ENCODE data around the gene SEC14L1. TPM values are rescaled to one million over a fixed set of nuclear protein-coding genes. Genes with fewer than 3 reads are reported as not detected.

The SEC14L1 gene
- total RNA-seq, 2 donors from 2014 or later: 96.6 to 140 TPM

DNA sequence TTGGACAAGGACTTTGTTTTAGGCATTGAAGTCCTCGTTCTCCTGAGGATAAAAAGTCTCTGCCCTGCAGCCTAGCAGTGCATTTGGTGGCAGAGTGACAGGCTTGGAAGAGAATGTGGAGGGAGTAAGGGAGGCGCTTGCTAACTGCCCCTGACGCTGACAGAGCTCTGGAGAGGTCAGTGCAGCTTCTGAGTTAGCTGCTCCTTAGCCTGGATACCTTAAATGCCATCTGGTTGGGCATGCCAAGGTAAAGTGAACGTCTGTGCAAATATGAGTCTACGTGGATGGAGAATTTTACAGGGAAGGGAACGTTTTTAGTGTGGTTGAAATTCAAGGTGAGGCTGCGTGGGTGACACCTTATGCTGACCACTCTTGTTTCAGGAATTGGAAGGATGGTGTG, 44.4 kb downstream of the SEC14L1 start:
- H3K36me3 Mint-ChIP-seq (ENCODE audit: low read depth): no peaks in the 10 kb centered on the region
- no peak overlapping the region for H3K4me3 Mint-ChIP-seq
- DNase-seq: no peak
- H3K27ac Mint-ChIP-seq: no peak overlapping the region
- no peak for ATAC-seq
- no peaks in the 10 kb centered on the region for H3K27me3 Mint-ChIP-seq
- H3K4me1 Mint-ChIP-seq: peaks cover 36% of the 10 kb centered on the region
- H3K9me3 ChIP-seq (ENCODE audit: control insufficient read depth, low read length, poor library complexity, severe bottlenecking): no peaks in the 10 kb centered on the region

DNA sequence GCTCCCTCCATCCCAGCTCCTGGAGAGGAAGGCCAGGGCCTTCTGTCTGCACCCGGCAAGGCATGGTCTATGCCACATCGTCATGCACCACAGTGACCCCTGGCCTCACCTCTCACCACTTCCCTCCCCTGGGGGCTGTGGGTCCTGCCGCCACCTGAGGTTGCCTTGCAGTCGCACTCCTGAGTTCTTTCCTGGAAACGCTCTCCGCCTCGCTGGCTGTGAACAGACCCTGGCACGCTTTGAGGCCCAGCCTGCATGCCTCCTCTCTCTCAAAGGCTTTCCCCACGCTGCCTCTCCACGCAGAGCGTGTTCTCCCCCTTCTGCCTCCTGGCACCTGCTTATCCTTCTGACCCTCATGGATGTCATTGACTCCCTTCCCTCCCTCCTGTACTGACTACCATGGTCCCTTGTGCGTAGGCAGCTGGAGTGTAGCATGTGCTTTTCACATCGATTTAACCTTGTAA, 45.4 kb downstream of the SEC14L1 start:
- H3K9me3 ChIP-seq (ENCODE audit: control insufficient read depth, low read length, poor library complexity, severe bottlenecking): no peaks in the 10 kb centered on the region
- H3K4me1 Mint-ChIP-seq: peaks cover 37% of the 10 kb centered on the region
- H3K36me3 Mint-ChIP-seq (ENCODE audit: low read depth): peaks cover 5% of the 10 kb centered on the region
- no peak overlapping the region for H3K27ac Mint-ChIP-seq
- H3K27me3 Mint-ChIP-seq: no peaks in the 10 kb centered on the region
- DNase-seq (no peak), ATAC-seq (peak; percentile 15)
- H3K4me3 Mint-ChIP-seq: no peak overlapping the region

DNA sequence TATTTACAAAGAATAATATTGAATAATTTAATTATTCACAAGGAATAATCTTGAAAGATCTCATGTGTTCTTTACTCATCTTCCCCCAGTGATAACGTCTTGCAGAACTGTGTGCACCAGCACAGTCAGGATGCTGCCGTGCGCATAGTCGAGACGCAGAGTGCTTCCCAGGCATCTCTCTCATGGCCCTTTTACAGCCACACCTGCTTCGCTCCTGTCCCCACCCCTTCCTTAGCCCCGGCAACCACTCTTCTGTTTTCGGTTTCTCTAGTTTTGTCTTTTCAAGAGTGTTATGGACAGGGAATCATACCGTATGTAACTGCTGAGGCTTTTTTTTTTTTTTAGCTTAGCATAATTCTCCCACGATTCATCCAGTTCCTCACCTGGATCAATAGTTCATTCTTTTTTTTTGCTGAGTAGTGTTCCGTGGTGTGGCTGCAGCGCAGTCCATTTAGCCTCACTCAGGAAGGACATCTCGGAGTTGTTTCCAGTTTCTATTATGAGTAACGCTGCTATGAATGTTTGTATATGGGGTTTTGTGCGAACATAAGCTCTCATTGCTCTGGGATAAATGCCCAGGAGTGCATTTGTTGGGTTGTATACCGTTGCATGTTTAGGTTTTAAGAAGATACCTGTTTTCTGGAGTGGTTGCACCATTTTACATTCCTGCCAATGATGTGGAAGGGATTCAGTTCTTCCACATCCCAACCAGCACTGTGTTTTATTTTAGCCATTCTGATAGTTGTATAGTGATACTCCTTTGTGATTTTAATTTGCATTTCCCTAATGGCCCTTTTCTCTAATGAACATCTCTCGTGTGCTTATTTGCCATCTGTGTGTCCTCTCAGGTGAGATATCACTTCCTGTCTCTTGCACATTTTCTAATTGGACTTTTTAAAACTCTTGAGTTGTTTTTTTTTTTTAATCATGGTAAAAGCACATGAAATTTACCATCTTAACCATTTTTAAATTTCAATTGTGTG, 47.6 kb downstream of the SEC14L1 start:
- Mint-ChIP-seq H3K4me3 (peak overlapping the region; percentile 71), H3K4me1 (peaks cover 22% of the 10 kb centered on the region), H3K27me3 (no peaks in the 10 kb centered on the region), H3K36me3 (ENCODE audit: low read depth) (peaks cover 20% of the 10 kb centered on the region), H3K27ac (peak overlapping the region; percentile 77)
- no peaks in the 10 kb centered on the region for H3K9me3 ChIP-seq (ENCODE audit: control insufficient read depth, low read length, poor library complexity, severe bottlenecking)
- ATAC-seq: peak; percentile 60
- no peak for DNase-seq

DNA sequence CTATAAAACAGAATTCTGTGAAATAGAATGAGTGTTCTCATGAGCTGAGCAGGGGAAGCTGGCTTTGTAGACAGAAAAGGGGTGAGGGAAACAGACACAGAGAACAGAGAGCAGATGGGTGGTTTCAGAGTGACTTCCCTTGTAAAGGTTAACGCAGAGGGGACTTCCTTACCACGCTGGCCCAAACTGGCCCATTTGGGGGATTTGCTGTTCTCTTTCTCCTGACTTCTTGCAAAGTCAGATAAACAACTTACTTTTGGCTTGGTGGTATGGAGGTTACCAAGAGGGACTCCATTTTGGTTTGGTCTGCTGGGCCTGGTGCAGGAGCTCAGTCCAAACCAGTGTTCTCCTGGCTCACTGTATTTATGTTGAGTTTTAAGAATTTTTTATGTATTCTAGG, 48.4 kb downstream of the SEC14L1 start:
- Mint-ChIP-seq H3K4me1 (peaks cover 23% of the 10 kb centered on the region), H3K27ac (peak overlapping the region; percentile 77), H3K4me3 (peak overlapping the region; percentile 71), H3K27me3 (no peaks in the 10 kb centered on the region), H3K36me3 (ENCODE audit: low read depth) (peaks cover 20% of the 10 kb centered on the region)
- DNase-seq (no peak), ATAC-seq (peak; percentile 76)
- H3K9me3 ChIP-seq (ENCODE audit: control insufficient read depth, low read length, poor library complexity, severe bottlenecking): no peaks in the 10 kb centered on the region

DNA sequence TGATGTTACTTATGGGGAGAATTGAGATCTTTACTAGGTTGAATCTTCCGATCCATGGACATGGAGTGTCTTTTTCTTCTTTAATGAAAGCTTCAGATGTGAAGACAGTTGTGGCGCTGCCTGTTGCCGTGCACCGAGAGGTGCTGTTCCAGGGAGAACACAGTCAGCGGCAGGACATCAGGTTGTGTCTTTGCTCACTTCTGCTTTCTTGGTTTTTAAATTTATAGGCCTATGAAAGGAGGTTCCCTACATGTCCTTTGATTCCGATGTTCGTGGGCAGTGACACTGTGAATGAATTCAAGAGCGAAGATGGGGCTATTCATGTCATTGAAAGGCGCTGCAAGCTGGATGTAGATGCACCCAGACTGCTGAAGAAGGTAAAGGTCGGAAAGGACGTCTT, 49.8 kb downstream of the SEC14L1 start:
- no peak for DNase-seq
- Mint-ChIP-seq H3K36me3 (ENCODE audit: low read depth) (peaks cover 20% of the 10 kb centered on the region), H3K27ac (peak overlapping the region; percentile 77), H3K27me3 (no peaks in the 10 kb centered on the region), H3K4me1 (peaks cover 23% of the 10 kb centered on the region), H3K4me3 (peak overlapping the region; percentile 12)
- no peak for ATAC-seq
- H3K9me3 ChIP-seq (ENCODE audit: control insufficient read depth, low read length, poor library complexity, severe bottlenecking): no peaks in the 10 kb centered on the region

DNA sequence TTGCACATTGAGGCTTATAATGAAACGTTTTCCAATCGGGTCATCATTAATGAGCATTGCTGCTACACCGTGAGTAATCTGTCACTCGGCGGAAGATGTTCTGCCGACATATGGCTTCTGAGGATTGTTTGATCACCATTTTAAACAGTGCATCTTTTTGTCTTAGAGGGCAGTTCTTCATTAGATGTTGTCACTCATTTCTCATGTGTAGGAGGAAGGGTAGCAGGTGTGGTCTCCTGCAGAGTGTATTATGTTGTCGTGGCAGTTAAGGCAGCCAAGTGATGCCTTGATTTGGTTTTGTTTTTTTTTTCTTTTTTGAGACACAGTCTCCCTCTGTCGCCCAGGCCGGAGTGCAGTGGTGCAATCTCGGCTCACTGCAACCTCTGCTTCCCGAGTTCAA, 50.5 kb downstream of the SEC14L1 start:
- no peak overlapping the region for H3K4me3 Mint-ChIP-seq
- no peaks in the 10 kb centered on the region for H3K9me3 ChIP-seq (ENCODE audit: control insufficient read depth, low read length, poor library complexity, severe bottlenecking)
- peaks cover 20% of the 10 kb centered on the region for H3K36me3 Mint-ChIP-seq (ENCODE audit: low read depth)
- DNase-seq (no peak), ATAC-seq (no peak)
- no peak overlapping the region for H3K27ac Mint-ChIP-seq
- no peaks in the 10 kb centered on the region for H3K27me3 Mint-ChIP-seq
- peaks cover 23% of the 10 kb centered on the region for H3K4me1 Mint-ChIP-seq

DNA sequence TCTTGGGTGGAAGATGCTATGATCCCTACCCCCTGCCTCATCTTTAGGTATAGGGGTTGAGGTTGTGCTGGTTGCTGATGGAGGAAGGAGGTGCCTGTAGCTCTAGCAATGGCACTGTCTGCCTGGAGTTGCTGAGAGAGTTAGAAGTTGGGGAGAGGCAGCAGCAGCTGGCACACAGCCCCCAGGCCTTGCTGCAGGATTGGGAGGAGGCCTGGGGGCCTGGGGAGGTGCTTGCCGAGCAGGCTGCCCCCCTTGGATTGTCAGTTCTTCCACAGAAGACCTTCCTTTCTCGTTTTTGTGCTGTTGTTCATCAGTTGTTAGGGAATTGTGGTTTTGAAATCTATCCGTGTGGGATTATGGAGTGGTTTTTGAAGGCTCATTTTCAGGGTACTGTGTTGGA, 52.9 kb downstream of the SEC14L1 start:
- no peaks in the 10 kb centered on the region for H3K9me3 ChIP-seq (ENCODE audit: control insufficient read depth, low read length, poor library complexity, severe bottlenecking)
- DNase-seq (no peak), ATAC-seq (no peak)
- H3K27me3 Mint-ChIP-seq: no peaks in the 10 kb centered on the region
- peaks cover 20% of the 10 kb centered on the region for H3K36me3 Mint-ChIP-seq (ENCODE audit: low read depth)
- no peak overlapping the region for H3K4me3 Mint-ChIP-seq
- H3K27ac Mint-ChIP-seq: no peak overlapping the region
- H3K4me1 Mint-ChIP-seq: peaks cover 16% of the 10 kb centered on the region

DNA sequence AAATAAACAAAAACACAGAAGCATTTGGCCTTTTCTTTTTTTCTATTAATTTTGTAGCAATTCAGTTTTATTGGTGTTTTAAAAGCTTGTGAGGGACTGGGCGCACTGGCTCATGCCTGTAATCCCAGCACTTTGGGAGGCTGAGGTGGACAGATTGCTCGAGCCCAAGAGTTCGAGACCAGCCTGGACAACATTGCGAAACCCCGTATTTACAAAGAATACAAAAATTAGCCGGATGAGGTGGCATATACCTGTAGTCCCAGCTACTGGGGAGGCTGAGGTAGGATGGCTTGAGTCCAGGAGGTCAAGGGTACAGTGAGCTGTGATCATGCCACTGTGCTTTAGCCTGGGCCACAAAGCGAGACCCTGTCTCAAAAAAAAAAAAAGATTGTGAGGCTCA, 53.4 kb downstream of the SEC14L1 start:
- ATAC-seq: no peak

DNA sequence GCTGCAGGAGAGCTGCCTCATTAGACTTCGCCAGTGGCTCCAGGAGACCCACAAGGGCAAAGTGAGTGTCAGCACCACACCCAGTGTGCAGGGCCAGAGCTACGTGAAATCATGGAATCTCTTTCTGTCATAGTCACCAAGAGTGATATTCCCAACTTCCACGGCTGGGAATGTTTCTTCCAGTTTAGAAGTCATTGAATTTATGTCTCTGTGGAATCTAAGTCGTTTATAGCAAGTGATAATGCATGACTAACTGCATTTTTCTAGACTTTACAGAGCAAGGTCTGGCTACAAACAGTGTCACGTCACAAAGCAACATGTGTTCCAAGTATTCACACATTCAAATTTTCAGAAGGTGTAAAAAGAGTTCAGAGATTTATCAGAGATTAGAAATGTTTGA, 55.5 kb downstream of the SEC14L1 start:
- peaks cover 15% of the 10 kb centered on the region for H3K36me3 Mint-ChIP-seq (ENCODE audit: low read depth)

More for the DNA sequence above, 53.4 kb downstream of the SEC14L1 start:
- no peaks in the 10 kb centered on the region for H3K27me3 Mint-ChIP-seq
- no peak overlapping the region for H3K4me3 Mint-ChIP-seq
- no peaks in the 10 kb centered on the region for H3K9me3 ChIP-seq (ENCODE audit: control insufficient read depth, low read length, poor library complexity, severe bottlenecking)
- H3K36me3 Mint-ChIP-seq (ENCODE audit: low read depth): peaks cover 20% of the 10 kb centered on the region
- no peak for DNase-seq
- H3K27ac Mint-ChIP-seq: no peak overlapping the region
- H3K4me1 Mint-ChIP-seq: peaks cover 12% of the 10 kb centered on the region

DNA sequence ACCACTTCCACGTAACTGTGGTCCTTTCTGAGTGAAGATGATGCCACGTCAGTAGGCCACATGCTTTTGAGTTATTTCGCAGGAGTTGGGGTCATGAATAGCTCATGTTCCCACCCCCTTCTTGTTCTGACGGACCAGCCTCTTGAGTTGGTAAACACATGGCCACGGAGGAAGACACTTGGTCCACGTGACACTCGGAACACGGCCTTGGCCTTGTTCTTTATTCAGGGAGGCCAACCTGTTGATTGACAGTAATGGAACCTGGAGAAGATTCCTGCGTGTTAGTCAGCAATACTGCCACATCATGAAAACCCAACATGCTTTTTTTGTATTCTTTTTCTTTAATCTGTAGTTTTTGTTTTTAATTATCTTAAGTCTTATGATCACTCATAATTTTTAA, 56.3 kb downstream of the SEC14L1 start:
- no peaks in the 10 kb centered on the region for H3K27me3 Mint-ChIP-seq
- DNase-seq: no peak
- no peaks in the 10 kb centered on the region for H3K9me3 ChIP-seq (ENCODE audit: control insufficient read depth, low read length, poor library complexity, severe bottlenecking)

More for the DNA sequence above, 55.5 kb downstream of the SEC14L1 start:
- Mint-ChIP-seq H3K27me3 (no peaks in the 10 kb centered on the region), H3K4me3 (no peak overlapping the region), H3K4me1 (peaks cover 6% of the 10 kb centered on the region), H3K27ac (no peak overlapping the region)
- DNase-seq (no peak), ATAC-seq (no peak)
- H3K9me3 ChIP-seq (ENCODE audit: control insufficient read depth, low read length, poor library complexity, severe bottlenecking): no peaks in the 10 kb centered on the region

DNA sequence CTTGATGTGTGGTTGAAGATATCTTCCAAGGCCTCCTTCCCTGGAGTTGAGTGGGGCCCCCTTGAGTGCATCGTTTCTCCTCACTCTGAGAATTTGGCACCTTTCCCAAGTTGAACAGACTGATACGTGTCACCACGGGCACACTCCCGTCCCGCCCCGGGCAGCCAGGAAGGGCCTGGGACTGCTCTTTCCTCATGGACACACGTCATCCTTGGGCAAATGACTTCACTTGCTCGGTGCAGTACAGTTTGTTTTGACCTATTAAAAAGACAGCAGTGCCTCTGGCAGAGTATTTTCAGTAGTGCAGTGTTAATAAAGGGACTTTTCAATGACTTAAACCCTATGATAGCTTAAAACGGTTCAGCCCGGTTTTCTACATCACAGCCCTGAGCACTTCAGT, 59.9 kb downstream of the SEC14L1 start:
- ATAC-seq: no peak
- no peaks in the 10 kb centered on the region for H3K27me3 Mint-ChIP-seq
- H3K27ac Mint-ChIP-seq: no peak overlapping the region
- H3K9me3 ChIP-seq (ENCODE audit: control insufficient read depth, low read length, poor library complexity, severe bottlenecking): no peaks in the 10 kb centered on the region
- H3K4me1 Mint-ChIP-seq: no peaks in the 10 kb centered on the region
- H3K4me3 Mint-ChIP-seq: no peak overlapping the region
- DNase-seq: no peak
- H3K36me3 Mint-ChIP-seq (ENCODE audit: low read depth): no peaks in the 10 kb centered on the region

More for the DNA sequence above, 56.3 kb downstream of the SEC14L1 start:
- peaks cover 10% of the 10 kb centered on the region for H3K36me3 Mint-ChIP-seq (ENCODE audit: low read depth)
- H3K4me3 Mint-ChIP-seq: no peak overlapping the region
- H3K27ac Mint-ChIP-seq: no peak overlapping the region
- ATAC-seq: no peak
- H3K4me1 Mint-ChIP-seq: peaks cover 6% of the 10 kb centered on the region

DNA sequence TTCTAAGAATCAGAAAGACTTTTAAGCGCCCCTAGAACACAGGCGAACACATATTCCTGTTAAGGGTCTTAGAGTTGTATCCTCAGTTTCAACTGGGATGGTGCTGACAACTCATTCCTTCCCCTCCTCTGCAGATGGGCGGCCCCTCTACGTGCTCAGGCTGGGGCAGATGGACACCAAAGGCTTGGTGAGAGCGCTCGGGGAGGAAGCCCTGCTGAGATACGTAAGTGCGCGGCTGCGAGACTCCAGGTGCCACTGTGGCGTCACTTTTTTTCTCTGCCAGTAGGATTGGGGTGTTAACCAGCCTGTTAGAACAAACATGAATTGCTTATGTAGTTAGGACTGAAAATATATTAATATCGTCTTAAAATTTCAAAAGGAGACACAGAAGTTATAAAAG, 62.7 kb downstream of the SEC14L1 start:
- H3K4me3 Mint-ChIP-seq: no peak overlapping the region
- DNase-seq (no peak), ATAC-seq (no peak)
- peaks cover under 1% of the 10 kb centered on the region for H3K36me3 Mint-ChIP-seq (ENCODE audit: low read depth)
- H3K27ac Mint-ChIP-seq: no peak overlapping the region
- no peaks in the 10 kb centered on the region for H3K4me1 Mint-ChIP-seq
- H3K9me3 ChIP-seq (ENCODE audit: control insufficient read depth, low read length, poor library complexity, severe bottlenecking): no peaks in the 10 kb centered on the region
- no peaks in the 10 kb centered on the region for H3K27me3 Mint-ChIP-seq

DNA sequence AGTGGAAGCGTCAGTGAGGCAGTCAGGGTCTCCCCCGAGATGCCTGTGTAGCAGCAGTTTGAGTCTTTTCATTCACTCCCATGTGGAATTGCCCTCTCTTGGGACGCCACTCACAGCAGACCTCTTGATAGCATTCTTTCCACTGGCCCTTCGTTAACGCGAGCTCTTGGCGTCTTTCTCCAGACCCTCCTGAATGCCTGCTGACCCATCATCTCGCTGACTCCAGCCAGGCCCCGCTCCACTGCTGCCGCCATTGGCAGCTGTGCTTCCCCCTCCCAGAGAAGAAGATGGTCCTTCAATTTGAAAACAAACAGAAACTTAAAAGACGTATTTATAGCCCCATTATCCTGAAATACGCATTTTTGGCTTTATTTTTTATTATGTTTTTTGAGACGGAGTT, 63.1 kb downstream of the SEC14L1 start:
- H3K4me3 Mint-ChIP-seq: no peak overlapping the region
- no peaks in the 10 kb centered on the region for H3K9me3 ChIP-seq (ENCODE audit: control insufficient read depth, low read length, poor library complexity, severe bottlenecking)
- H3K27ac Mint-ChIP-seq: no peak overlapping the region
- ATAC-seq (no peak), DNase-seq (no peak)
- no peaks in the 10 kb centered on the region for H3K27me3 Mint-ChIP-seq
- H3K4me1 Mint-ChIP-seq: no peaks in the 10 kb centered on the region
- H3K36me3 Mint-ChIP-seq (ENCODE audit: low read depth): peaks cover 4% of the 10 kb centered on the region

DNA sequence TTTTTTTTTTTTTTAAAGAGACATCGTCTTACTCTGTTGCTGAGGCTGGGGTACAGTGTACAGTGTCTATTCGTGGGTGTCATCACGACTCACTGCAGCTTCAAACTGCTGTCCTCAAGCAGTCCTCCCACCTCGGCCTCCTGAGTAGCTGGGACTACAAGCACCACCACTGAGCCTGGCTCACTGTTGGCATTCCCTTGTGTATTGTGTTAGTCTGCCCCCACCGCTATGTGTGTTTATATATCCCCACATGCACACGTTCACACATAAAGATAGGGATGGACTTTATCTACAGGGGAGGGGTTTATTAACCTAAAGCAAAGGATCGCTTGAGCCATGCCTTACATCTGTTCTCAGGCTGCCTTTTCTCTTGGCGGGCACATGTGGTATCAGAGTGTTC, 63.8 kb downstream of the SEC14L1 start:
- Mint-ChIP-seq H3K4me1 (no peaks in the 10 kb centered on the region), H3K36me3 (ENCODE audit: low read depth) (peaks cover 4% of the 10 kb centered on the region), H3K4me3 (peak overlapping the region; percentile 9), H3K27me3 (no peaks in the 10 kb centered on the region), H3K27ac (peak overlapping the region; percentile 45)
- no peaks in the 10 kb centered on the region for H3K9me3 ChIP-seq (ENCODE audit: control insufficient read depth, low read length, poor library complexity, severe bottlenecking)
- DNase-seq: no peak
- no peak for ATAC-seq

Data from T-helper 17 cell (primary cell).